KMS-11 (cell line): ENCODE data around the gene PSMB7.

Experiments used
- H2AFZ ChIP-seq: fragments of 200-600 bp; sonication (generic); 2 replicates; pipeline ENCODE4 v1.6.1; 2016; ENCODE audit warnings: antibody characterized with exemption, mixed run types, low read depth
- H3K27ac ChIP-seq: fragments of 200-600 bp; sonication (generic); 2 replicates; pipeline ENCODE4 v1.6.1; 2016; ENCODE audit warnings: mild to moderate bottlenecking, mixed run types
- H3K27me3 ChIP-seq: fragments of 200-600 bp; sonication (generic); 2 replicates; pipeline ENCODE4 v1.6.1; 2017; ENCODE audit warnings: mild to moderate bottlenecking, low read depth, mixed run types, moderate library complexity; ENCODE audit not compliant: insufficient read depth
- H3K36me3 ChIP-seq: fragments of 200-600 bp; sonication (generic); 2 replicates; pipeline ENCODE4 v1.6.1; 2017; ENCODE audit warnings: mild to moderate bottlenecking, mixed run types; ENCODE audit not compliant: insufficient read depth
- H3K4me1 ChIP-seq: fragments of 200-600 bp; sonication (generic); 2 replicates; pipeline ENCODE4 v1.6.1; 2016; ENCODE audit warnings: mild to moderate bottlenecking, low read depth, mixed run types; ENCODE audit not compliant: poor library complexity, severe bottlenecking
- H3K4me2 ChIP-seq: fragments of 200-600 bp; sonication (generic); 2 replicates; pipeline ENCODE4 v1.7.0; 2016; ENCODE audit warnings: mild to moderate bottlenecking, mixed run types
- H3K4me3 ChIP-seq: fragments of 200-600 bp; sonication (generic); IDR thresholded peaks from 2 replicates; pipeline ENCODE4 v1.6.1; 2017; ENCODE audit warnings: low read depth, low read length, mixed read lengths; ENCODE audit not compliant: insufficient read depth
- H3K79me2 ChIP-seq: fragments of 200-600 bp; sonication (generic); 2 replicates; pipeline ENCODE4 v1.6.1; 2016; ENCODE audit warnings: low read depth, mixed run types; ENCODE audit not compliant: insufficient read depth
- H3K9ac ChIP-seq: fragments of 200-600 bp; sonication (generic); 2 replicates; pipeline ENCODE4 v1.6.1; 2016; ENCODE audit warnings: mild to moderate bottlenecking, mixed run types
- H4K20me1 ChIP-seq: fragments of 200-600 bp; sonication (generic); 2 replicates; pipeline ENCODE4 v1.6.1; 2016; ENCODE audit warnings: mild to moderate bottlenecking, mixed run types; ENCODE audit not compliant: insufficient read depth
- TF ChIP-seq, protein P1 (sequence below): fragments of 200-600 bp; sonication (generic); conservative IDR thresholded peaks from 2 replicates; pipeline ENCODE4 v1.6.1; 2017; ENCODE audit warnings: low read depth, mild to moderate bottlenecking, antibody characterized with exemption, low read length, moderate library complexity, mixed read lengths

The PSMB7 gene

DNA sequence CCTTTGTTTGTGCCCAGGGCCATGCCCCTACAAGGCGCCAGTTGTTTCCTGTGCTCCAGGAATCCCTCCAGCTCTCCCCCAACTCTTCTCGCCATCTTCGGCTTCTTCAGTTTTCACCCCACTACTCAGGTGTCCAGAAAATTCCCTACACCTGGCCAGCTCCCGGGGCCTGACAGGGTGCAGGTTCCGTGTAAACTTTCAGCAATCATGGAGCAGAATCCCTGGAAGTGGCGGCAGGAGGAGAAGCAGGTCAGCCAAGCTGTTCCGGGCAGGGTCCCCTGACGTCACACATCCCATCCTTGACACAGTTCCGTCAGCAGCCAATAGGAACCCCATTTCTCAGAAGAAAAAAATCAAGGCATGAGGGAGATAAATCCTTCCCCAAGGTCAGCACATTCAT lies 22.8 kb upstream of the PSMB7 start:
- H3K36me3 ChIP-seq: no peaks in the 10 kb centered on the region
- no peaks in the 10 kb centered on the region for H3K27me3 ChIP-seq
- H3K79me2 ChIP-seq: no peaks in the 10 kb centered on the region
- H3K9ac ChIP-seq: no peak overlapping the region
- no peak overlapping the region for H3K27ac ChIP-seq
- H3K4me1 ChIP-seq: peaks cover 16% of the 10 kb centered on the region
- TF ChIP-seq, protein P1, sequence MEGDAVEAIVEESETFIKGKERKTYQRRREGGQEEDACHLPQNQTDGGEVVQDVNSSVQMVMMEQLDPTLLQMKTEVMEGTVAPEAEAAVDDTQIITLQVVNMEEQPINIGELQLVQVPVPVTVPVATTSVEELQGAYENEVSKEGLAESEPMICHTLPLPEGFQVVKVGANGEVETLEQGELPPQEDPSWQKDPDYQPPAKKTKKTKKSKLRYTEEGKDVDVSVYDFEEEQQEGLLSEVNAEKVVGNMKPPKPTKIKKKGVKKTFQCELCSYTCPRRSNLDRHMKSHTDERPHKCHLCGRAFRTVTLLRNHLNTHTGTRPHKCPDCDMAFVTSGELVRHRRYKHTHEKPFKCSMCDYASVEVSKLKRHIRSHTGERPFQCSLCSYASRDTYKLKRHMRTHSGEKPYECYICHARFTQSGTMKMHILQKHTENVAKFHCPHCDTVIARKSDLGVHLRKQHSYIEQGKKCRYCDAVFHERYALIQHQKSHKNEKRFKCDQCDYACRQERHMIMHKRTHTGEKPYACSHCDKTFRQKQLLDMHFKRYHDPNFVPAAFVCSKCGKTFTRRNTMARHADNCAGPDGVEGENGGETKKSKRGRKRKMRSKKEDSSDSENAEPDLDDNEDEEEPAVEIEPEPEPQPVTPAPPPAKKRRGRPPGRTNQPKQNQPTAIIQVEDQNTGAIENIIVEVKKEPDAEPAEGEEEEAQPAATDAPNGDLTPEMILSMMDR: no peak
- no peak overlapping the region for H3K4me2 ChIP-seq
- H2AFZ ChIP-seq: no peak overlapping the region
- H3K4me3 ChIP-seq: no peak overlapping the region
- no peaks in the 10 kb centered on the region for H4K20me1 ChIP-seq

GRCh38 chr9:124437086-124437485 lies 21.8 kb upstream of the PSMB7 start:
- Histone ChIP-seq H3K36me3 (no peaks in the 10 kb centered on the region), H3K4me2 (no peak overlapping the region), H4K20me1 (no peaks in the 10 kb centered on the region), H3K9ac (no peak overlapping the region), H3K79me2 (no peaks in the 10 kb centered on the region), H3K27ac (no peak overlapping the region), H3K27me3 (no peaks in the 10 kb centered on the region), H3K4me3 (no peak overlapping the region), H3K4me1 (peaks cover 16% of the 10 kb centered on the region), H2AFZ (0 out of 2 replicates have a peak overlapping the region, but pooled peaks have one; percentile 6)
- TF ChIP-seq, protein P1: no peak

- no peak overlapping the region for H3K4me3 ChIP-seq
- TF ChIP-seq, protein P1: no peak
- H4K20me1 ChIP-seq: no peaks in the 10 kb centered on the region
- H3K9ac ChIP-seq: no peak overlapping the region
- peak overlapping the region; percentile 40 for H3K4me2 ChIP-seq
- no peaks in the 10 kb centered on the region for H3K79me2 ChIP-seq
- no peaks in the 10 kb centered on the region for H3K36me3 ChIP-seq
- no peaks in the 10 kb centered on the region for H3K27me3 ChIP-seq
- peak overlapping the region; percentile 36; the same call in 1 of the 2 replicates for H3K27ac ChIP-seq
- H3K4me1 ChIP-seq: peaks cover 16% of the 10 kb centered on the region
- peak overlapping the region; percentile 6; the same call in 1 of the 2 replicates for H2AFZ ChIP-seq
These were observed 21.1 kb upstream of the PSMB7 start for GRCh38 chr9:124436320-124436719.

- H3K27ac ChIP-seq: no peak overlapping the region
- H3K36me3 ChIP-seq: no peaks in the 10 kb centered on the region
- TF ChIP-seq, protein P1: no peak
- H3K4me1 ChIP-seq: no peaks in the 10 kb centered on the region
- no peaks in the 10 kb centered on the region for H3K27me3 ChIP-seq
- H4K20me1 ChIP-seq: no peaks in the 10 kb centered on the region
- H3K4me2 ChIP-seq: no peak overlapping the region
- H2AFZ ChIP-seq: no peak overlapping the region
- no peak overlapping the region for H3K4me3 ChIP-seq
- H3K9ac ChIP-seq: no peak overlapping the region
- no peaks in the 10 kb centered on the region for H3K79me2 ChIP-seq
These were observed 14.3 kb upstream of the PSMB7 start for GRCh38 chr9:124429530-124429867.
